GM19193 (cell line): ENCODE data around the gene BCAS3.

ENCODE experiments used
- POLR2A ChIP-seq: IDR thresholded peaks from 4 replicates; pipeline ENCODE4 v1.6.1; 2011; ENCODE audit not compliant: insufficient read depth, insufficient read length; ENCODE audit errors: extremely low read depth

BCAS3 gene

DNA sequence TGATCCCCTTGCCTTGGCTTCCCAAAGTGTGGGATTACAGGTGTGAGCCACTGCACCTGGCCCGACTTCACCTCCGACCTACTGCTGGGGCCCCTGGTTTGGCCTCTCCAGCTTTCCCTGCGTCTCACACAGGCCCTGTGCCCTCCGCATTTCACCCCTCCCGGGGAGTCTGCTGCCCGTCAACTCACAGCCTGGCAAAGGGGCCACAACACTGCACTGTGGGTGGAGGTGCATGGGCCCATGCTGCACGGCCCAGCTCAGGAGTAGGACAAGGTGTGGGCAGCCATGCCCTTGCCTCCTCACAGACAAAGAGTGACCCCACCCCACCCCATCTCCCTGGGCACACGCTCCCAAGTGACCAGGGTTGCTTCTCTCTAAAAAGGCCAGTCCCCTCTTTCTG is 709.4 kb downstream of the BCAS3 start:
- TF ChIP-seq POLR2A, result no peak

DNA sequence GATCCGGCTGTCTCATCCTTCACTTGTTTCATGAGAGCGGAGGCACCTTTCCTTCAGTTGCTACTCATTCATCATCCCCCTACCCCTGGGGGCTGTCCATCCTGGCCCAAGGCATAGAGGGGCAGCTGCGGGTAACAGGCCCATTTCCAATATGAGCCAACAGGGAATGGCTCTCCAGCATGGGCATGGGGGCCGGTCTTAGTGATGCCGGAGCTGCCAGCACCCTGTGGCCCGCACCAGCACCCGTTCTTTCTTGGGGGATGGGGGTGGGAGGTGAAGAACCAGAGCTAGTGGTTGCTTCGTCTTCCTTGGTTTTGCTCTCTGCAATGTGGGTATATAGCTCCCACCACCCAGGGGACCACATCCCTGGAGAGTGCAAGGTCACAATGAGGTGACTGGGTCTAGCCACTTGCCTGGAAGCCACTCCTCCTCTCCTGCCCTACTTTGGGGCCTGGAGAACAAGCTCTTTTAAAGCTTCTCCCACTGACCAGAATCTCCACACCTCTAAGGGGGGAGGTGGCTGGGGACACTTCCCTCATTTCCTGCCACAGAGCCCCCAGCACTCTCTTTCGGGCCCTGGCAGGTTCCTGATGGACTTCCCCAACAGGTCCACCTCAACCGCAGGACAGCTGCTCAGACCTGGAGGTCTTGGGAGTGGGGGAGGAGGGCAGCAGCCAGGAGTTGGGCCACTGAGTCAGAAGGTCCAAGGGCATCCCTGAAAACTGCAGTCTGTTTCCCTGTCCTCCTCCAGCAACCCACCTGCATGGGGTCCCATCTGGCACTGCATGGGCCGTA is 710.1 kb downstream of the BCAS3 start:
- TF ChIP-seq POLR2A, result no peak

DNA sequence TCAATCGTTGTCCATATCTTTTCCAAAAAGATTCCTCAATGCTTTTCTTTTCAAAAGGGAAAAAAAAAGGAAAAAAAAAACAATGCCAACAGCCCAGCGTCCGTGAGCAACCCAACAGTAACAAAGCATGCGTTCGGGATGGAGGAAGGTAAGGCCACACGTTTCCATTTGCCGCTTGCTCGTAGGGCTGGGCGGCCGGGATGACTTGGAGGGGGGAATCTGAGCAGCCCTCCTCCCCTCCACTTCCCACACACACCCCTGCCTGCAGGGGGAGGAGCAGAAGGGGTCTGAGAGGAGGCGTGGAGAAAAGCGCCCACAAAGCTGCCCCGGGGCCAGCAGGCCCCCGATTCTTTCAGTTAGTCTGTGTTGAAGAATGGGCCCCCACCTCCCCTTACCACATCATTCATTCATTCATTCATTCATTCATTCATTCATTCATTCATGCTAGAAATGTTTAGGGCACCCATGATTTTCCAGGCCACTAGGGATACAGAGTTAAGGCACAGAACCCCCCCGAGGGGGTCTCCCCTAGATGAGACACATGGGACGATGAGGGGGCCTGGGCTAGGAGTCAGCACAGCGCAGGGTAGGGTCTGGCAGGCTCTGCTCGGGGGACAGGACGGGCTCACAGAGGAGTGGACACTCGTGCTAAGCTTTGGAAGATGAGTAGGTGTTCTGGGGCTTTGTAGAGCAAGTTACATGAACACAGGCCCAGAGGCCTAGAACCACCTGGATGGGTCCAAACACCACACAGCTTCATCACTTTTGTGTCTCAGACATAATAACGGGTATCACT is 711.1 kb downstream of the BCAS3 start:
- TF ChIP-seq POLR2A, result no peak

DNA sequence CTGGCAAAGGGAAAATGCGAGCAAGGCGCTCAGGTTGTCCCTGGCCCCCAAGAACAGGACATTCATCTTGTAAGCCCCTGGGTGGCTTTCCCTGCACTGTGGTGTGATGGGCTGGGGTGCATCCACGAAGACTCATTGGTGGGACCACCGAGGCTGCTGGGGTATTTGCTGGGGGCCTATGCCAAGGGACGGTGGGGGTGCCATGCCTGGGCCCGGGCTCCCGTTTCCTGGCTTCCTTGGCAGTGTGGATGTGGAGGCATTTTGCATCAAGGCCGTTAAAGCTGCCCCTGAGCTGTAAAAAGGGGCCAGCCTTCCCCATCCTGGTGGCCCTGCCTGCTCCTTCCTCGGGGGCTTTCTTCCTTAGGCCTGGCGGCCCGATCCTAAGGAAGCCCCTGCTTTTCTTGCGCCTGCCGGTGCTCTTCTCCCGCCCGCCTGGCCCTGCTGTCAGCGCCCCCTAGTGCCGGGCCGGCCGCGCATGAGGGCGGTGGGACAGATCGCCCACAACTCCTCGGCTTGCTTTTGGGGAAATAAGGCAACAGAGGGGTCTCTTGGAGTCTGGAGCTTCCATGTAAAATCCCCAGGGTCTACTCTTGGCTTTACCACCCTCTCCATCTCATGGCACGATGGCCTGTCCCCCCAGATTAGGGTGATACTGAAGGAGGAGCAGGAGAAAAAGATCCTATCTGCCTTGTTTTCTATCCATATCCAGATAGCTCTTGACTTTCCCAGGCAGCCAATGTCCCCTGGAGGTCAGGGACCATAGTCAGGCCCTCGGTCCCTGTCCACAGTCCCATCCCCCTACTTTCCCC is 712.2 kb downstream of the BCAS3 start:
- no peak for TF ChIP-seq POLR2A

DNA sequence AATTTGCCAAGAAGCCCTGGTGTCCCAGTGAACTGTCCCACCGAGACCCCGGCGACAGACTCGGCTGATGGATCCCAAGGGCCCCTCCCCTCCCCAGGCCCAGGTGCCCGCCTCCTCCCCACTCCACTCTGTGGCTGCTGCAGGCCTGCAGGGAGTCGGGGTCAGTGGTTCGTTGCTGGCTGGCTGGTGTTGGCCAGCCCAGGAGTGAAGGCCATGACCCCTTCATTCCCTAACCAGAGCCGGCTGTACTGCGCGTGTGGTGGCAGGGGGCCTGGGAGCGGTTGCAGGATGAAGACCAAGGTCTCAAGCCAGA is 712.8 kb downstream of the BCAS3 start:
- TF ChIP-seq POLR2A, result no peak

DNA sequence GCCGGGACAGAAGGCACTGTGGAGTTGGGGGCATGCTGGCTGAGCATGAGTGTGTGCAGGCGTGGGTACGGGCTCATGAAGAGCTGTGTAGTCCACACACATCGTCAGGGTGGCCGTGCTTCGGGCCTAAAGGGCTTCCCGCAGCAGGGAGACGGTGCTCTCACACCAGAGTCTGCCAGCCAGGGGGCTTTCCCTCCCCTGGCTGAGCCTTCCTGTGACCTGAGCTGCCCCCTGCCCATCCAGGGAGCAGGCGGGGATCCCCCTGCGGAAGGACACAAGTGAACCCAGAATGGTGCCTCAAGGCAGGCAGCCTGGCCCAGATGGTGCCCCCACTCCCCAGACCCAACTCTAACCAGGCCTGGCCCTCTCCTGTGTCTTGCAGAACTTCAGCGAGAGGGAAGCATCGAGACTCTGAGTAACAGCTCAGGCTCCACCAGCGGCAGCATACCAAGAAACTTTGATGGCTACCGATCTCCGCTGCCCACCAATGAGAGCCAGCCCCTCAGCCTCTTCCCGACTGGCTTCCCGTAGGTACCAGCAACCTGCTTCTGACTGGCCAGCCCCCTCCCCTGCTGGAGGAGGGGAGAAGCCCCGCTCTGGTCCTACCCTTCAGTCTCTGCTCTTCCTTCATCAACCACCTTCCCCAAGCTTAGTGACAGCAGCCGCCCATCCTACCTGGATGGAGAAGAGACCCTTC is 714.1 kb downstream of the BCAS3 start:
- no peak for TF ChIP-seq POLR2A

DNA sequence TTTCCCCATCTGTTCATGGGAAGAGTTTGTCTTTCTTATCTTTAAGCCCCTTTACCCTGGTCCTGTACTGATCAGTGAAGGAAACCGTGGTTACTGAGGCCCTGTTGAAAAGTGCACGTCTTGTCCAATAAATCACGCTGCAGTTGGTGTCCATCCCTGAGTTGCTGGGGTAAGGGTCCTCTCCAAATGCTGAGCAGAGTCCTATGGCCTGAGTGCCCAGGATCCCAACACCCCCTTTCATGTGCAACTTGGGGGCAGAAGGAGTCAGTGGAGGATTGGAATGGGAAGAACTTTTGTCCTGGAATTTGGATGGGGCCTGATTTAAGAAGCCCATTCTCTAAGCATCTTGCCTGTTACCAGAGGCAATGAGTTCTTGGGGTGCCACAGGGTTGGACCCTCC is 715.0 kb downstream of the BCAS3 start:
- no peak for TF ChIP-seq POLR2A

DNA sequence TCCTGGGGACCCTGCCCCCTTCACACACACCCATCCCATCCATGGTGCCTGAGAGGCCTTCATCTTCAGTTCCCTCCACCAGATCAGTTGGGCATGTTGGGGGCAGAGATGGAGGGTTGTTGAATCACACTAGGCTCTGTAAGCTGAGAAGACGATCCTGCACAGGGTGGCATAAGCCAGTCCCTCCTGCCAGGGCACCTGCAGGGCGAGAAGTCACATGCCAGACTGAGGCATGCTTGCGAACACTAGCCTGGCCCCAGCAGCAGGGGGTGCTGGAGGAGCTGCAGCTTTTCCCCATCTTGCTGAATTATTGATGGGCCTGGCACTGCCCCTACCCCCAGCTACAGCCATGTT is 715.9 kb downstream of the BCAS3 start:
- TF ChIP-seq POLR2A, result no peak

DNA sequence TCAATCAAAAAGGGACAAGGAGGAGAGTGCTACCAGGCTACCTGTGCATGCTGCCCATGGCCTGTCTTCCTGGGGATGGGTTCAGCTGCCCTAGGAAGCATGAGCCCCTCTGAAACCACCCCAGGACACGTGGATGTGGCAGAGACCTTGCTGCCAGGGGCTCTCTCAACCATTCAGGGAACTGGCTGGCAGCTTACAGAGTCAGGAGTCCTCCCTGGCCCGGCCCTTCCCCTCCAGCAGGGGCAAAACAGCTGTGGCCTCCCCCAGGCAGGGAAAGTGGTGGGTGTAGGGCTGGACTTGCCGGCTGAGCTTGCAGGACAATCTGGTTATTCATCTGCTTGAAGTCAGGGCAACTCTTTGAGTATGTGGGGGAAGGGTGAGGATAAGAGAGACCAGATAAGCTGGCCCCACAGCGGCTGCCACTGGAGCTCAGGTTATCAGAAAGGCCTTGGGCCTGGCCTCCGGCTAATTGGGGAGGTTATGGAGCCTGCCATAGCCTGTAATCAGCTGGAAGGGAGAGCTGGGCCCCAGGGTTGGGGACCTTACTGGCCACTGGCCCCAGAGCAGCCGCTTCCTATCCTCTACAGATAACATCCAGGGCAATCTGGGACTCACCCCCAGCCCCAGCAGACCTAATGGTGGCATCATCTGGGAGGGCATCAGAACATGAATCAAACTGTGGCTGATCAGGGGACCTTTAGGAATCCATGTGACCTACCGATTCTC is 716.4 kb downstream of the BCAS3 start:
- TF ChIP-seq POLR2A, result no peak

DNA sequence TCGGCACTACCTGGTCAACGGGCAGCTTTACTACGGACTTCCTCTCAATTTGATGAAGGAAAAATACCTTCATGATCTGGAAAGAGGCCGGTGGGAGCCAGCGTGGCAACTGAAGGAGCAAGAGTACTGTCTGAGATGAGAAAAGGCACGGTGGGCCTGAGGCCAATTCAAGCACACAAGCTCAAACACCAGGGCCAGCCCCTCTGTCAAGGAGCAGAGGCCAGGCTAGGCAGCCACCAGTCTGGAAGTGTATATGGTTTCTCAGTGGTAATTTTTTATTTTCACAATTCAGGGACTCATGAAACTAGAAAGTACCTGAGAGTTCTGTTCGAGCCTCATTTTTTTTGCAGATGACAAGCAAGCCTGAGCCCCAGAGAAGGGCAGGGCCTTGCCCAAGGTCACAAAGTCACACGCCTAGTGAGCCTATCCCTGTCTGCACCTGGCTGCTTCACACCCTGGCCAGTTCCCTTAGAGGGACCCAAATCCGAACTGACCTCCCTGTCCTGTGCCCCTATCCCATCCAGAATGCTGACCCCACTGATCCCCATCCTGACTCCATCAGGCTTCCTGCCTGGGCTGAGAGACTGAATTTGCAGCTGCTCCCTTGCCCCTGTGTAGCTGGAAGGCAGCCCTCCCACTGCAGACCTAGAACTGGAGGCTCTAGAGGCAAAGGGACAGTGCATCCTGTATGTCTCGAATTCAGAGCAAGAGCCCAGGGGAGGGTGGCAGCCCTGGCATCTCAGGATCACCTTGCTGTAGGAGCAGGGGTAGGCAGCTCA is 717.2 kb downstream of the BCAS3 start:
- TF ChIP-seq POLR2A, result no peak

DNA sequence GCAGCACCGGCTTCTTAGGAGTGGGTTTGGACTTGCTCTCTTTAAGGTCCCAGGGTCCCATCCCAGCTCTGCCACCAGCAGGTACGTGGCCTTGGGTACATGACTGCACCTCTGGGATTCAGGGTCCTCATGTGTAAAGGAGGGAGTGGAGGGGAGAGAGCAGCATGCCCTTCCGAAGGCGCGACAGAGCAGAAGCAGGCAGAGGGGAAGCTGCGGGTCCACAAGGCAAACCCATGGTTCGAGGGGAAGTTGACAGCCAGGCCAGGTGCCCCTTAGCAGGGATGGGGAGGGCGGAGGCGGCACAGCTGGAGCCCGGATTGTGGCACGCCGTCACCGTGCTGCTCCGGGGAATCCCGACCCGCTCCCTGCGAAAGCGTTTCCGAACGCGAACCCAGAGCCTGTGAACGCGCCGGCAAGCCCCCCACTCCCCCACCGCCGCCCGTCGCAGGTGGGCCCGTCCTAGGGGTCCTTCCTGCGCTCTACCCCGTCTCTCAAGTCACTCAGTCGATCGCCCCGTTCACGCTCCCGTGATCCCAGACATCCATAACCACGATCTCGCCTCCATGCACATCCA is 717.8 kb downstream of the BCAS3 start:
- no peak for TF ChIP-seq POLR2A

DNA sequence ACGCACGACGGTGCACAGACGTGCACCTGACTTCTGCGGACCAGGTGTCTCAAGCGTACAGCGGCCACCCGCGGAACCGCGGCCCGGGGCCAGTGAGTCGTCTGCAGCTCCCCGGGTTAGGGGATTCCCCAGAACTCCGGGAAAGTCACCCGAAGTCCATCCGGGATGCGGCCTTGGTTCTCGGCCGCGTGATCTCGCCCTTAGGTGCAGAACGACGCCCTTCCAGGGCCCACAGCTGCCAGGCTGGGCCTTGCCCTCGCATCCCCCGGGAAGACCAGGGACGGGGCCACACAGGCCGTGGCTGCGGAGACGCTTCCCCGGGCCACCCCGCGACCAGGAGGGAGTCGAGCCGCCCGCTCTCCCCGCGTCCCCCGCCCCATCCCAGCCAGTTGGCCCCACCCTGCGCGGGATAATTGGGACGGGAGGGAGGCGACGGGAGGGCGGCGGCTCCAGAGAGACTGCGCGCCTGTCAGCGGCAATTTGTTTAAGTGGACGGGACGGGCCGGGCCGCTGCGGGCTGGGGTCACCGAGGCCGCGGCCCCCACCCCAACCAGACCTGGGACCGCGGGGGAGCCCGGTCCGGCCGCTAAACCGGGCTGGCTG is 718.4 kb downstream of the BCAS3 start:
- no peak for TF ChIP-seq POLR2A

DNA sequence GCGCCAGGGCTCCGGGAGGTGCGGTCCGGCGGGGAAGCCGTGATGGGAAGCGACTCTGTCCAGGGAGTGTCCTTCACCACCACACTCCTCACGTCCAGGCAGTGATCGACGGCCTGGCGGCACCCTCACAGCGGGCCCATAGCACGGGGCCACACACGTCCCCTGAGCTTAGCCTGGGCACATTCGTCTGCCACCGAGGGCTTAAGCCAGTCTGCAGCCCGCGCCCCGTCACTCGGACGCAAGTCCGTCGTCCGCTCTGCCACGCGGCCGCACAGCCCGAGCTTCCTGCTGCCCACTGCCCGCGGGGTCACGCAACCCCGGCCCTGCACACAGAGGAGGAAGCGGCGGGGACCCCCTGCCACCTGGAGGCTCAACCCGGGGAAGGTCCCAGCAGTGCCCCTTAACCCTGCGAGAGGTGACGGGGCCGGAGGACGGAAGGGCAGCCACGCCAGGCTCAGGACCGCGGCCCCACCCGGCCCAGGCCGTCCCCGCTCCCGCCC is 719.0 kb downstream of the BCAS3 start:
- TF ChIP-seq POLR2A, result no peak
